ENCODE data around the gene SRGN. TPM values are rescaled to one million over a fixed set of nuclear protein-coding genes. Genes with fewer than 3 reads are reported as not detected.

The SRGN gene
- total RNA-seq, 1 donor from 2014 or later, result 29.1 TPM

GRCh38 chr10:69060127-69060798 is 27.6 kb upstream of the SRGN start:
- no peak for ATAC-seq
- DNase-seq (ENCODE audit: low spot score), result no peak

GRCh38 chr10:69061305-69062161 is 26.4 kb upstream of the SRGN start:
- DNase-seq (ENCODE audit: low spot score) (no peak), ATAC-seq (peak; percentile 81)

- no peak for DNase-seq (ENCODE audit: low spot score)
- no peak for ATAC-seq
Measured at GRCh38 chr10:69062901-69063300, 25.0 kb upstream of the SRGN start.

GRCh38 chr10:69064762-69065328 is 23.1 kb upstream of the SRGN start:
- ATAC-seq (no peak), DNase-seq (ENCODE audit: low spot score) (no peak)

GRCh38 chr10:69065406-69066361 is 22.2 kb upstream of the SRGN start:
- no peak for ATAC-seq
- no peak for DNase-seq (ENCODE audit: low spot score)

GRCh38 chr10:69067189-69067588 is 20.7 kb upstream of the SRGN start:
- ATAC-seq, result no peak
- no peak for DNase-seq (ENCODE audit: low spot score)

- ATAC-seq (no peak), DNase-seq (ENCODE audit: low spot score) (no peak)
Measured at GRCh38 chr10:69068549-69068948, 19.4 kb upstream of the SRGN start.

GRCh38 chr10:69069090-69070042 is 18.5 kb upstream of the SRGN start:
- no peak for ATAC-seq
- DNase-seq (ENCODE audit: low spot score), result no peak

GRCh38 chr10:69070951-69071350 is 17.0 kb upstream of the SRGN start:
- no peak for DNase-seq (ENCODE audit: low spot score)
- no peak for ATAC-seq

- ATAC-seq (no peak), DNase-seq (ENCODE audit: low spot score) (no peak)
Measured at GRCh38 chr10:69071610-69072009, 16.3 kb upstream of the SRGN start.

GRCh38 chr10:69073026-69073425 is 14.9 kb upstream of the SRGN start:
- ATAC-seq (no peak), DNase-seq (ENCODE audit: low spot score) (no peak)

- no peak for DNase-seq (ENCODE audit: low spot score)
- no peak for ATAC-seq
Measured at GRCh38 chr10:69073736-69074364, 14.1 kb upstream of the SRGN start.

- ATAC-seq (no peak), DNase-seq (ENCODE audit: low spot score) (no peak)
Measured at GRCh38 chr10:69074532-69074931, 13.4 kb upstream of the SRGN start.

- DNase-seq (ENCODE audit: low spot score) (no peak), ATAC-seq (no peak)
Measured at GRCh38 chr10:69075431-69075830, 12.5 kb upstream of the SRGN start.

- ATAC-seq, result no peak
Measured at GRCh38 chr10:69078311-69078710, 9.6 kb upstream of the SRGN start.

GRCh38 chr10:69080226-69080625 is 7.7 kb upstream of the SRGN start:
- no peak for DNase-seq (ENCODE audit: low spot score)
- no peak for ATAC-seq

More at GRCh38 chr10:69078311-69078710, 9.6 kb upstream of the SRGN start:
- no peak for DNase-seq (ENCODE audit: low spot score)

- peak; percentile 59 for ATAC-seq
- no peak for DNase-seq (ENCODE audit: low spot score)
Measured at GRCh38 chr10:69086001-69086509, 1.8 kb upstream of the SRGN start.

- DNase-seq (ENCODE audit: low spot score), result no peak
- no peak for ATAC-seq
Measured at GRCh38 chr10:69088471-69088769, 517 bp downstream of the SRGN start.

- no peak for DNase-seq (ENCODE audit: low spot score)
- no peak for ATAC-seq
Measured at GRCh38 chr10:69088801-69089501, 1.0 kb downstream of the SRGN start.

Measured in left lobe of liver (tissue), 2 donors.